Measurements from ENCODE around the gene KDM8. TPM values are rescaled to one million over a fixed set of nuclear protein-coding genes. Genes with fewer than 3 reads are reported as not detected.

The KDM8 gene
- total RNA-seq, 1 donor from 2014 or later = 3.2 TPM

- H3K4me3 ChIP-seq = no peak overlapping the region
- DNase-seq = no peak
- no peak overlapping the region for H3K27ac ChIP-seq (replicated peaks)
- H3K4me1 ChIP-seq = peaks cover 54% of the 10 kb centered on the region
- peaks cover 31% of the 10 kb centered on the region for H3K36me3 ChIP-seq
- intact Hi-C loops (cut with micrococcal nuclease) = no loop called here
- H3K27me3 ChIP-seq (ENCODE audit: low read depth) = no peaks in the 10 kb centered on the region
- H3K9me3 ChIP-seq (replicated peaks) = no peaks in the 10 kb centered on the region
- TF ChIP-seq CTCF (IDR thresholded peaks at IDR 0.05; ENCODE audit: borderline replicate concordance) = no peak
These were observed 28.4 kb downstream of the KDM8 start for GRCh38 chr16:27231692-27232060.

GRCh38 chr16:27232061-27232900 is 29.0 kb downstream of the KDM8 start:
- Histone ChIP-seq H3K36me3 (peaks cover 31% of the 10 kb centered on the region), H3K27me3 (ENCODE audit: low read depth) (no peaks in the 10 kb centered on the region), H3K27ac (replicated peaks) (no peak overlapping the region), H3K9me3 (replicated peaks) (no peaks in the 10 kb centered on the region), H3K4me3 (no peak overlapping the region), H3K4me1 (peaks cover 57% of the 10 kb centered on the region)
- intact Hi-C loops (cut with micrococcal nuclease) = no loop called here
- no peak for DNase-seq
- TF ChIP-seq CTCF (IDR thresholded peaks at IDR 0.05; ENCODE audit: borderline replicate concordance) = no peak

- no peak for DNase-seq
- Histone ChIP-seq H3K9me3 (replicated peaks) (no peaks in the 10 kb centered on the region), H3K4me1 (peaks cover 62% of the 10 kb centered on the region), H3K27me3 (ENCODE audit: low read depth) (no peaks in the 10 kb centered on the region), H3K27ac (replicated peaks) (no peak overlapping the region), H3K36me3 (peaks cover 31% of the 10 kb centered on the region), H3K4me3 (no peak overlapping the region)
- no peak for TF ChIP-seq CTCF (IDR thresholded peaks at IDR 0.05; ENCODE audit: borderline replicate concordance)
- intact Hi-C loops (cut with micrococcal nuclease) = no loop called here
These were observed 29.7 kb downstream of the KDM8 start for GRCh38 chr16:27232901-27233625.

- DNase-seq = no peak
- TF ChIP-seq CTCF (IDR thresholded peaks at IDR 0.05; ENCODE audit: borderline replicate concordance) = no peak
- Histone ChIP-seq H3K36me3 (peaks cover 31% of the 10 kb centered on the region), H3K4me1 (peaks cover 67% of the 10 kb centered on the region), H3K27me3 (ENCODE audit: low read depth) (no peaks in the 10 kb centered on the region), H3K4me3 (no peak overlapping the region), H3K9me3 (replicated peaks) (no peaks in the 10 kb centered on the region), H3K27ac (replicated peaks) (no peak overlapping the region)
- intact Hi-C loops (cut with micrococcal nuclease) = no loop called here
These were observed 30.4 kb downstream of the KDM8 start for GRCh38 chr16:27233731-27234130.

GRCh38 chr16:27234171-27234570 is 30.8 kb downstream of the KDM8 start:
- intact Hi-C loops (cut with micrococcal nuclease) = no loop called here
- no peak for TF ChIP-seq CTCF (IDR thresholded peaks at IDR 0.05; ENCODE audit: borderline replicate concordance)
- Histone ChIP-seq H3K36me3 (peaks cover 31% of the 10 kb centered on the region), H3K4me1 (peaks cover 63% of the 10 kb centered on the region), H3K27me3 (ENCODE audit: low read depth) (no peaks in the 10 kb centered on the region), H3K27ac (replicated peaks) (peak overlapping the region; percentile 73), H3K4me3 (no peak overlapping the region), H3K9me3 (replicated peaks) (no peaks in the 10 kb centered on the region)
- no peak for DNase-seq
